Gastroesophageal sphincter (tissue), 2 donors: ENCODE measurements around the gene EML4.

Source experiments
- POLR2A ChIP-seq, 2 donors: fragments of 450-650 bp; IDR thresholded peaks; one replicate each; pipeline ENCODE4 v1.6.1; 2017; ENCODE audit warnings: antibody characterized with exemption in 2 of 2, mild to moderate bottlenecking in 2 of 2, moderate library complexity in 1 of 2
- POLR2AphosphoS5 ChIP-seq: sonication (generic); formaldehyde crosslinking; IDR thresholded peaks from one replicate; pipeline ENCODE4 v1.6.1; 2017; ENCODE audit warnings: antibody characterized with exemption

DNA sequence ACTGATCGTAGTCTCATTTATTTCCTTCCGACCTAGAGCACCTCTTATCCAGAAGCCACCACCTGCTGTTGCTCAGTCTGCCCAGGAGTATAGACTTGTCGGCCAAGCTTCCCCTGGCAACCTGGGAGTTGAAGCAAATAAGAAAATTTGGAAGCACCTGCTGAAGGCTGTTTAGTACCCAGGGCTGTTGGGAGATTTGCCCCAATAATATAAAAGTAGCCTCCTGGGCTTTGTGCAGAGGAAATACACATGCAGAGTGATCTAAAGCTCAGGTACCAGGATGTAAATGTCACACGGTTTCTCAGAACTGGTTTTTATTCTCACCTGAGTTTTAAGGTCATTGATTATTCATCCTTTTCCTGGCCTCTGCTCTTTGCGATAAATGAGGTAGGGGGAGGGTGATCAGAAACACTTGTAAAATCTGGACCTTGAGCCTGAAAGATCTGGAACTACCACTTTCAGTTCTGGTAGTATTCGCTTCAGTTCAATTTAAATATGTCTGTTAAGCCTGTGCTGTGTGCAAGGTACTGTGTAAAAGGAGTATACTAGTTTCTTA lies 192.7 kb downstream of the EML4 start:
- TF ChIP-seq POLR2AphosphoS5, result no peak
- no peak for TF ChIP-seq POLR2A (IDR thresholded peaks at IDR 0.05)
